HL-60 (cell line): ENCODE measurements around the gene CLIC4.

Experiments
- DNase-seq, 2 experiments: peaks; one replicate each; pipeline ENCODE4 v3.0.0-alpha.2; 2010 to 2020; ENCODE audit warnings: low read depth in 1 of 2, low spot score in 1 of 2
- H3K27ac ChIP-seq: fragments of 250-450 bp; sonication (Bioruptor Pico); replicated peaks from 2 replicates; pipeline ENCODE4 v1.5.1; 2020; ENCODE audit warnings: mild to moderate bottlenecking, moderate library complexity
- H3K27me3 ChIP-seq: fragments of 250-450 bp; sonication (Bioruptor Pico); 2 replicates; pipeline ENCODE4 v1.5.1; 2021; ENCODE audit warnings: mild to moderate bottlenecking, moderate library complexity; ENCODE audit not compliant: insufficient read depth, poor library complexity, severe bottlenecking
- H3K4me3 ChIP-seq: replicated peaks from 2 replicates; pipeline ENCODE4 v1.5.1; 2011; ENCODE audit warnings: mild to moderate bottlenecking, control low read depth, low read length; ENCODE audit not compliant: insufficient read depth
- GABPA ChIP-seq: IDR thresholded peaks from 2 replicates; pipeline ENCODE4 v1.6.1; 2012; ENCODE audit warnings: low read depth
- POLR2AphosphoS5 ChIP-seq: IDR thresholded peaks from 2 replicates; pipeline ENCODE4 v1.6.1; 2012; ENCODE audit warnings: low read depth
- SPI1 ChIP-seq: IDR thresholded peaks from 2 replicates; pipeline ENCODE4 v1.6.1; 2012; ENCODE audit warnings: low read depth, mild to moderate bottlenecking, borderline replicate concordance
- TF ChIP-seq, protein P1 (sequence below): IDR thresholded peaks from 2 replicates; pipeline ENCODE4 v1.6.1; 2012; ENCODE audit warnings: low read depth; ENCODE audit not compliant: insufficient replicate concordance
- TF ChIP-seq, protein P2 (sequence below): IDR thresholded peaks from one replicate; pipeline ENCODE4 v1.5.1; 2011; ENCODE audit warnings: low read length, control low read depth, inconsistent platforms; ENCODE audit not compliant: insufficient read depth

The CLIC4 gene

DNA sequence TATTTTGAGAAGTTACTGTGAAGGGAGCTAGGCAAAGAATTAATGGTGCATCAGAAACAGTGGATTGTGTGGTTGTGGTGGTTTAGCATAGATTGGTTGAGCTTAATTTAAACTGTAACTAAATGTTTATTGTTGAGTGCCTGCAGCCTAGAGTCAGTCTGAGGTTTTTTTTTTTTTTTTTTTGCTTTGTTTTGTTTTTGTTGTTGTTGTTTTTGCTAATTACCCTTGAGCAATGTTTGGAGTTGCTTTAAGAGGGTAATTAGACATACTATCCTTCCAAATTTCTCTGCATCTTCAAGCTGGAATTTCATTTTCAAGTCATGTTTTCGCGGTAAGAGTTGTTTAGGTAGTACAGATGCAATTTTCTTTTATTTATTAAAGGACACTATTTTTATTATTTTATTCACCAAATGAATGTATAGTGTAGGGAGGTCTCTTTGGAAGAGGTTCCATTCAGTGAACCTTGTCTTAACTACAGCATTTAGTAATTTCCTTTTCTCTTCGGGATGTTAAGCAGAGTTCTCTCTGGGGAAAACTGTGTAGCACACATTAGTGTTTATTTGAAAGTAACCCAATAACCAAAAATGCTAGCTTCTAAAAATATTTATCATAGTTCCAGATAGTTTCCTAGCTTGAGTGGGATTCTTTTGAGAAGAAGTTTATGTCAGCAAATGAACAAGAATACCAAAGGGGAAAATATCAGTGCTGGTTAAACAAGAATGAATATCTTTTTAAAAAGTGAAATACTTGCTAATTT lies 82.3 kb downstream of the CLIC4 start:
- Histone ChIP-seq H3K27me3 (no peaks in the 10 kb centered on the region), H3K27ac (no peak overlapping the region), H3K4me3 (no peak overlapping the region)
- TF ChIP-seq SPI1 (no peak), GABPA (no peak), POLR2AphosphoS5 (no peak)
- TF ChIP-seq, protein P1, sequence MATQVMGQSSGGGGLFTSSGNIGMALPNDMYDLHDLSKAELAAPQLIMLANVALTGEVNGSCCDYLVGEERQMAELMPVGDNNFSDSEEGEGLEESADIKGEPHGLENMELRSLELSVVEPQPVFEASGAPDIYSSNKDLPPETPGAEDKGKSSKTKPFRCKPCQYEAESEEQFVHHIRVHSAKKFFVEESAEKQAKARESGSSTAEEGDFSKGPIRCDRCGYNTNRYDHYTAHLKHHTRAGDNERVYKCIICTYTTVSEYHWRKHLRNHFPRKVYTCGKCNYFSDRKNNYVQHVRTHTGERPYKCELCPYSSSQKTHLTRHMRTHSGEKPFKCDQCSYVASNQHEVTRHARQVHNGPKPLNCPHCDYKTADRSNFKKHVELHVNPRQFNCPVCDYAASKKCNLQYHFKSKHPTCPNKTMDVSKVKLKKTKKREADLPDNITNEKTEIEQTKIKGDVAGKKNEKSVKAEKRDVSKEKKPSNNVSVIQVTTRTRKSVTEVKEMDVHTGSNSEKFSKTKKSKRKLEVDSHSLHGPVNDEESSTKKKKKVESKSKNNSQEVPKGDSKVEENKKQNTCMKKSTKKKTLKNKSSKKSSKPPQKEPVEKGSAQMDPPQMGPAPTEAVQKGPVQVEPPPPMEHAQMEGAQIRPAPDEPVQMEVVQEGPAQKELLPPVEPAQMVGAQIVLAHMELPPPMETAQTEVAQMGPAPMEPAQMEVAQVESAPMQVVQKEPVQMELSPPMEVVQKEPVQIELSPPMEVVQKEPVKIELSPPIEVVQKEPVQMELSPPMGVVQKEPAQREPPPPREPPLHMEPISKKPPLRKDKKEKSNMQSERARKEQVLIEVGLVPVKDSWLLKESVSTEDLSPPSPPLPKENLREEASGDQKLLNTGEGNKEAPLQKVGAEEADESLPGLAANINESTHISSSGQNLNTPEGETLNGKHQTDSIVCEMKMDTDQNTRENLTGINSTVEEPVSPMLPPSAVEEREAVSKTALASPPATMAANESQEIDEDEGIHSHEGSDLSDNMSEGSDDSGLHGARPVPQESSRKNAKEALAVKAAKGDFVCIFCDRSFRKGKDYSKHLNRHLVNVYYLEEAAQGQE = no peak
- TF ChIP-seq, protein P2, sequence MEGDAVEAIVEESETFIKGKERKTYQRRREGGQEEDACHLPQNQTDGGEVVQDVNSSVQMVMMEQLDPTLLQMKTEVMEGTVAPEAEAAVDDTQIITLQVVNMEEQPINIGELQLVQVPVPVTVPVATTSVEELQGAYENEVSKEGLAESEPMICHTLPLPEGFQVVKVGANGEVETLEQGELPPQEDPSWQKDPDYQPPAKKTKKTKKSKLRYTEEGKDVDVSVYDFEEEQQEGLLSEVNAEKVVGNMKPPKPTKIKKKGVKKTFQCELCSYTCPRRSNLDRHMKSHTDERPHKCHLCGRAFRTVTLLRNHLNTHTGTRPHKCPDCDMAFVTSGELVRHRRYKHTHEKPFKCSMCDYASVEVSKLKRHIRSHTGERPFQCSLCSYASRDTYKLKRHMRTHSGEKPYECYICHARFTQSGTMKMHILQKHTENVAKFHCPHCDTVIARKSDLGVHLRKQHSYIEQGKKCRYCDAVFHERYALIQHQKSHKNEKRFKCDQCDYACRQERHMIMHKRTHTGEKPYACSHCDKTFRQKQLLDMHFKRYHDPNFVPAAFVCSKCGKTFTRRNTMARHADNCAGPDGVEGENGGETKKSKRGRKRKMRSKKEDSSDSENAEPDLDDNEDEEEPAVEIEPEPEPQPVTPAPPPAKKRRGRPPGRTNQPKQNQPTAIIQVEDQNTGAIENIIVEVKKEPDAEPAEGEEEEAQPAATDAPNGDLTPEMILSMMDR = no peak
- no peak for DNase-seq

DNA sequence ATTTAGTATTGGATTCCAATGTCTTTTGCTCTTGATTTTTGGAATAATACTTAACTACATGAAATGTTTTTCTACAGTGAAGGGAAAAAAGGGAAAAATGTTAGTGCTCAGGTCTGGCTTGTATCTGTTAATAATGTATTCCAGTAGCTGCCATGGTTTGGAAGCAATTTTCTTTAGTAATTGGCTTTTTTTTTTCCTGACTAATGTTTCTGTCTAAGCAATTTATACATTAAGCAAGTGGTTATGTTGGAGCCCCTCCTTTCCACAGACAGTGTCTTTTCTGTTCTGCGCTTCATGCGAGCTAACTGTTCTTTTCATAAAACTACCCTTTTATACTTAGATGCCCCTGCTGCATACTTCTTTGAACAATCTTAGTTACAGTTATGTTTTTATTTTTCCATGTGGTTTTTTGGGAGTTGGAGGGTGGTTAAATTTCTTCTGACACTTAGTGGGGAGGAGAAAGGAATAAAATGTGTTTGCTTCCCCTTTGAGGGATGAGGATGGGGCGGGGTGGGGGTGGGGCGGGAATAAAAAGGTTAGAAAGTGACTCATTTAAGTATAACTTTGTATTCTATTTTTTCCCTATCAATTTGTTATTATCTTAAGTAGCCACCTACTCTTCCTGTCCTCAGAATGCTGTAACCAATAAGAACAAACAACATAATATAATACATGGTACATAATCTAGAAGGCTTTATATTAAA lies 83.1 kb downstream of the CLIC4 start:
- Histone ChIP-seq H3K27ac (no peak overlapping the region), H3K27me3 (no peaks in the 10 kb centered on the region), H3K4me3 (no peak overlapping the region)
- no peak for TF ChIP-seq POLR2AphosphoS5
- TF ChIP-seq, protein P1 = no peak
- TF ChIP-seq SPI1 = no peak
- TF ChIP-seq, protein P2 = no peak
- no peak for DNase-seq

DNA sequence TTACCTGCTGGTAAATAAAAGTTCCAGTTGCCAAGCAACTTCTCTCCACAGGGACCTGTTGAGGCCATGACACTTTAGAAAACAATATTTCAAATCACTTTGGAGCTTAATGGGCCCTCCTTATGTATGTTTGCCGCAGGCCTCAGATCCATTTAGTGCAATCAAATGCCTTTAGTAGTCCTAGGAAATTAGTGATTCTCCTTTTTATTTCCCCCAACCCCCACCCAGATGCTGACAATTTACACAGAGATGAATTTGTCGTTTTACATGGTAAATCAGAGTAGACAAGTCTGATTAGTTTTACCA lies 83.6 kb downstream of the CLIC4 start:
- Histone ChIP-seq H3K4me3 (no peak overlapping the region), H3K27me3 (no peaks in the 10 kb centered on the region), H3K27ac (no peak overlapping the region)
- TF ChIP-seq, protein P1 = no peak
- no peak for TF ChIP-seq SPI1
- no peak for TF ChIP-seq GABPA
- TF ChIP-seq, protein P2 = no peak
- TF ChIP-seq POLR2AphosphoS5 = no peak
- no peak for DNase-seq
